GM18867 (cell line): ENCODE measurements around the gene PAQR9.

ENCODE experiments used
- ATAC-seq: cut with Tn5 transposase; IDR thresholded peaks from one replicate; pipeline ENCODE4 v1.9.1; 2021; ENCODE audit warnings: mild to moderate bottlenecking, moderate library complexity; ENCODE audit not compliant: unreplicated experiment

PAQR9 gene

DNA sequence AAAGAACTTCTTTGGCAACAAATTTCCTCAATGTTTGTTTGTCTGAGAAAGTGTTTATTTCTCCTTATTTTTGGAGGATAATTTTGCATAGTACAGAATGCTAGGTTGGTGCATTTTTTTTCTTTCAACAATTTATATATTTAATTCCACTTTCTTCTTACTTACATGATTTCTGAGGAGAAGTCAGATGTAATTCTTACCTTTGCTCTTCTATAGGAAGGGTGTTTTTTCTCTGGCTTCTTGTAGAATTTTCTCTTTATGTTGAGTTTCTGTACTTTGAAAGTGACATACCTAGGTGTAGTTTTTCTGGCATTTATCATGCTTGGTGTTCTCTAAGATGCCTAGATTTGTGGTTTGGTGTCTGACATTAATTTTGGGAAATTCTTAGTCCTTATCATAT is 39.8 kb downstream of the PAQR9 start:
- ATAC-seq, result no peak

DNA sequence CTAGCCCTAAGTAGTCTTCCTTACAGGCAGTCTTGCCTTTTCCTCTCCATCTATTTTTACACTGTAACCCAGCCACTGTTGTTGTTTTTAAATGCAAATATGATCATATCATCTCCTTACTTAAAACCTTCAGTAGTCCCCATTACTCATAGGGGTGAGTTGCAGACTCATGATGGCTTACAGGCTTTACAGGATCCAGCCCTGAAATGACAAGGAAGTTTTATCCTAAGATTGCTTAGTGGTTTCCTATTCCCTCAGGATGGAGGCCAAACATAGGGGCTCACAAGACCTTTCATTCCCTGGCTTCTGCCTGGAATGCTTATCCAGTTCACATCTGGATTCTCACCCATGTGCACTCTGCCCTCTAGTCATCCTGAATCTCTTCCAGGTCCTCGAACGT is 46.9 kb downstream of the PAQR9 start:
- no peak for ATAC-seq

DNA sequence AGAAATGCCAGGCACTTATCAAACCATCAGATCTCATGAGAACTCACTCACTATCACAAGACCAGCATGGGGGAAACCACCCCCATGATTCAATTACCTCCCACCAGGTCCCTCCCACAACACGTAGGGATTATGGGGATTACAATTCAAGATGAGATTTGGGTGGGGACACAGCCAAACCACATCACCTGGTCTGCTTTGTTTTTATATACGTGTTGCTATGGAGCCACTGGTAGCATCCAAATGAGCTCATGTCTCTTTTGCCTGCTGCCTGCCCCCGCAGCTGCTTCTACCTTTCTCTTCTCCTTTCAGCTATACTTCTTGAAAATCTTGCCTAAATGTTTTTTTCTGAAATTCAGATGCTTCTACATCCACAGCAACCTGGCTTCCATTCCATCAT is 47.8 kb downstream of the PAQR9 start:
- no peak for ATAC-seq

DNA sequence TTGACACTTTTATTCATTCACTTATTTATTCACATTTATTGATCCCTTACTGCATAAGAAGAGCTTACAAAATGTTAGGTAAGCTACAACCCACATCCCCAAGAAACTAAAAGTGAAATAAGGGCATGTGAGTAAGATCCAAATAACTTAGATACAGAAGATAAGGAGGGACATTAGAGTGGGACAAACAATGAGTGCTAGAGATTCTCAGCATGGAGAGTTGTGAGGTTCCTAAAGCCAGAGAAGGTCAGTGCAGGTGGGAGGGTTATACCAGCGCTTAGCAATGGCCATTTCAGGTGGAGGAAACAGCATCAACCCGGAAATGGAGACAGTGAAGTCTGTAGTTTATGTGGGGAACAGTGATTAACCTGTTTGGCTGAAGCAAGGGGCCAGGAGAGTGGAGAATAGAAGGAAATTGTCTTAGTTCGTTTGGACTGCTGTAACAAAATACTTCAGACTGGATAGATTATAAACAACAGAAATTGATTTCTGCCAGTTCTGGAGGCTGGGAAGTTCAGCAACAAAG is 49.1 kb downstream of the PAQR9 start:
- no peak for ATAC-seq

DNA sequence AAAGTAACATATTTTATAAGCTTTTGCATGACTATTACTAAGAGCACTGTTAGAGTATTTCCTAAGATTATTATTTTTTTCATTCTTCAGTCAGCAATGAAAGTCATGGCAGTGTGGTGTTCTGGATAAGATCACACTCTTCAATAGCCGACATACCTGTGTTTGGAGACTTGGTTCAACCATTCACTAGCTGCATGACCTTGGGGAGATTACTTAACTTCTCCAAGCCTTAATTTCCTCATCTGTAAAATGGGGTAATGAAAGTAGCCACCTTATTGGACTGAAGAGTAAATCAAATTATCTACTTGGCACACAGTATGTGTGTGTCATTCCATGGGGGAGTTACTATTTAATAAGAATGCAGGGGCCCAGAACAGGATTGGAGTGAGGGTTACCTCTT is 50.0 kb downstream of the PAQR9 start:
- no peak for ATAC-seq

DNA sequence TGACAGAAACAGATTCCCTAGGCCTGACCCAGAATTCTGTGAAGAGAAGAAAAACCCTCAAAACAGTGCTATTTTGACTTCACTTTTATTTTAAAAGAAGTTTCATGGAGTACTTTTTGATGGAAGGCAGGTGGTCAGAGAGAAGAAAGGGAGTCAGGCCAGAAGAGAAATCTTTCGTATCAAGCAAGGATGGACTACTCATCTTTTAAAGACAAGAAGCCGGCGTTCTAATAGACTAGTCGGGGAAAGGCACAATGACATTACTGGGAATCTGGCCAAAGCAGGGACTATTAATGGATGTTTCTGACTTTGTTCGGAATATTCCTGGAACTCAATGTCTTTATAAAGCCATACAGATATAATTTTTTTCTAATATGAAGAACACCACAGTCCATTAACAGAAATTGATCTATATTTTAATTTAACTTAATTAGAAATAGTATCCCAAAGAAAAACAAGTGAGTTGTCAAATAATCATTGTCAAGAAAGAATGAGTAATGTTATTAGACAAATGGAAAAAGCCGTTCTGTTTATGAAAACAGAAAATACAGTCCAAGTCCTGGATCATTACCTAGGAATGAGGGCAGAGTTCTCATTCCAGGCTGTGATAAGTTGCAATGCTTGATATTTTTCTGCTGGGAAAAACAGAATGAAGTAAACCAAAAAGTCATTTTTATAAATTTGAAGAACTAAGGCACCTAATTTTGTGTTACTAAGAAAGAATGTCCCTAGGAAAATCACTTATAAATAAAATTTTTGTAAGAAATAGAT is 50.9 kb downstream of the PAQR9 start:
- no peak for ATAC-seq
